ENCODE results near the gene TMEM259.
A peak's percentile ranks its signal among the peaks of the same experiment; 100 is the strongest.
"Not testable (repeated sequence)": the region's sequence is repeated elsewhere in the genome, so short reads cannot be mapped to it uniquely, and the experiment has no call there.

Gene TMEM259

GRCh38 chr19:1026783-1027649 is 6.1 kb upstream of the TMEM259 start:
- Histone ChIP-seq H3K27me3 (ENCODE audit: insufficient read depth, low read depth) (no peaks in the 10 kb centered on the region), H3K36me3 (ENCODE audit: insufficient read depth) (no peaks in the 10 kb centered on the region), H2AFZ (ENCODE audit: low read depth) (peak overlapping the region; percentile 65; the same call in 1 of the 2 replicates), H3K4me2 (peak overlapping the region; percentile 80), H4K20me1 (ENCODE audit: insufficient read depth) (no peaks in the 10 kb centered on the region), H3K4me3 (IDR thresholded peaks at IDR 0.05; ENCODE audit: insufficient read depth, low read depth, low read length) (no peak overlapping the region), H3K9ac (peak overlapping the region; percentile 29; the same call in 1 of the 2 replicates), H3K4me1 (ENCODE audit: low read depth, poor library complexity, severe bottlenecking) (peaks cover 34% of the 10 kb centered on the region), H3K27ac (peak overlapping the region; percentile 14; the same call in 1 of the 2 replicates), H3K79me2 (ENCODE audit: insufficient read depth, low read depth) (peaks cover 8% of the 10 kb centered on the region; the same call in 1 of the 2 replicates)
- TF ChIP-seq, protein P1, sequence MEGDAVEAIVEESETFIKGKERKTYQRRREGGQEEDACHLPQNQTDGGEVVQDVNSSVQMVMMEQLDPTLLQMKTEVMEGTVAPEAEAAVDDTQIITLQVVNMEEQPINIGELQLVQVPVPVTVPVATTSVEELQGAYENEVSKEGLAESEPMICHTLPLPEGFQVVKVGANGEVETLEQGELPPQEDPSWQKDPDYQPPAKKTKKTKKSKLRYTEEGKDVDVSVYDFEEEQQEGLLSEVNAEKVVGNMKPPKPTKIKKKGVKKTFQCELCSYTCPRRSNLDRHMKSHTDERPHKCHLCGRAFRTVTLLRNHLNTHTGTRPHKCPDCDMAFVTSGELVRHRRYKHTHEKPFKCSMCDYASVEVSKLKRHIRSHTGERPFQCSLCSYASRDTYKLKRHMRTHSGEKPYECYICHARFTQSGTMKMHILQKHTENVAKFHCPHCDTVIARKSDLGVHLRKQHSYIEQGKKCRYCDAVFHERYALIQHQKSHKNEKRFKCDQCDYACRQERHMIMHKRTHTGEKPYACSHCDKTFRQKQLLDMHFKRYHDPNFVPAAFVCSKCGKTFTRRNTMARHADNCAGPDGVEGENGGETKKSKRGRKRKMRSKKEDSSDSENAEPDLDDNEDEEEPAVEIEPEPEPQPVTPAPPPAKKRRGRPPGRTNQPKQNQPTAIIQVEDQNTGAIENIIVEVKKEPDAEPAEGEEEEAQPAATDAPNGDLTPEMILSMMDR (conservative IDR thresholded peaks at IDR 0.05; ENCODE audit: low read depth, low read length) = no peak

GRCh38 chr19:1025960-1026782 is 5.2 kb upstream of the TMEM259 start, which contains the start of gene CNN2:
TSS of gene CNN2 (plus strand) at chr19:1026608. CDS start at chr19:1026662, 54 bp downstream.
- Histone ChIP-seq H3K4me1 (ENCODE audit: low read depth, poor library complexity, severe bottlenecking) (peaks cover 39% of the 10 kb centered on the region), H3K36me3 (ENCODE audit: insufficient read depth) (no peaks in the 10 kb centered on the region), H3K4me2 (peak within 1 kb of the TSS; percentile 80), H3K27ac (peak within 1 kb of the TSS; percentile 38), H3K27me3 (ENCODE audit: insufficient read depth, low read depth) (no peaks in the 10 kb centered on the region), H3K4me3 (IDR thresholded peaks at IDR 0.05; ENCODE audit: insufficient read depth, low read depth, low read length) (no peak within 1 kb of the TSS), H2AFZ (ENCODE audit: low read depth) (peak within 1 kb of the TSS; percentile 65; the same call in 1 of the 2 replicates), H3K79me2 (ENCODE audit: insufficient read depth, low read depth) (peaks cover 8% of the 10 kb centered on the region; the same call in 1 of the 2 replicates), H3K9ac (peak within 1 kb of the TSS; percentile 29; the same call in 1 of the 2 replicates), H4K20me1 (ENCODE audit: insufficient read depth) (no peaks in the 10 kb centered on the region)
- TF ChIP-seq, protein P1 (conservative IDR thresholded peaks at IDR 0.05; ENCODE audit: low read depth, low read length) = no peak

- peaks cover 29% of the 10 kb centered on the region for H3K4me1 ChIP-seq (ENCODE audit: low read depth, poor library complexity, severe bottlenecking)
- not testable (repeated sequence) for H3K27ac ChIP-seq
Measured at GRCh38 chr19:1025080-1025479, 4.2 kb upstream of the TMEM259 start.

GRCh38 chr19:1023883-1024188 is 2.9 kb upstream of the TMEM259 start:
- Histone ChIP-seq H3K79me2 (ENCODE audit: insufficient read depth, low read depth) (peaks cover 27% of the 10 kb centered on the region), H3K4me1 (ENCODE audit: low read depth, poor library complexity, severe bottlenecking) (peaks cover 27% of the 10 kb centered on the region)
- not testable (repeated sequence) for H3K36me3 ChIP-seq (ENCODE audit: insufficient read depth); H3K27ac ChIP-seq; H3K9ac ChIP-seq; H3K27me3 ChIP-seq (ENCODE audit: insufficient read depth, low read depth); H3K4me2 ChIP-seq; H3K4me3 ChIP-seq (IDR thresholded peaks at IDR 0.05; ENCODE audit: insufficient read depth, low read depth, low read length); H2AFZ ChIP-seq (ENCODE audit: low read depth); H4K20me1 ChIP-seq (ENCODE audit: insufficient read depth)

More at GRCh38 chr19:1025080-1025479, 4.2 kb upstream of the TMEM259 start:
- not testable (repeated sequence) for H3K9ac ChIP-seq; H2AFZ ChIP-seq (ENCODE audit: low read depth); H3K4me2 ChIP-seq; H4K20me1 ChIP-seq (ENCODE audit: insufficient read depth); H3K4me3 ChIP-seq (IDR thresholded peaks at IDR 0.05; ENCODE audit: insufficient read depth, low read depth, low read length); H3K27me3 ChIP-seq (ENCODE audit: insufficient read depth, low read depth); H3K36me3 ChIP-seq (ENCODE audit: insufficient read depth)
- peaks cover 14% of the 10 kb centered on the region for H3K79me2 ChIP-seq (ENCODE audit: insufficient read depth, low read depth)

All from KMS-11 (cell line).